ENCODE data around the gene HAAO. TPM values are rescaled to one million over a fixed set of nuclear protein-coding genes. Genes with fewer than 3 reads are reported as not detected.

Gene HAAO
- total RNA-seq, 1 donor from 2014 or later: not detected

DNA sequence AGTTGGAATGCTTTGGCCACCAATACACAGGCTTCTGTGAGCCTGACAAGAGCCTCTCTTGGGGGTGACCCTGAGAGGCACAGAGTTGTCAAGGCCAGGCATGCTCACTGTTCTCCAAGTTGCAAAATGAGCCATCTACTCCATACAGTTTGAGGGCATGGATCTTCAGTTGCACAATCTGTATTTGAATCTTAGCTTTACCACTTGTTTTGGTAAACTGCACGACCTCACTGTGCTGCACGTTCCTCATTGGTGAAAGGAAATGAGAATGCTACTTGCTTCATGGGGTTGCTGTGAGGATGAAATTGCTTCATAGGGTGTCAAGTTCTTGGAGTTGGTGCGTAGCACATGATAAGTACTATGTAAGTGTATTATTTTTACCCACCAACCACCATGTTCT is 12.0 kb upstream of the HAAO start:
- Mint-ChIP-seq H3K27me3 (ENCODE audit: unreplicated experiment) (peaks cover 5% of the 10 kb centered on the region), H3K27ac (ENCODE audit: unreplicated experiment) (no peak overlapping the region), H3K36me3 (ENCODE audit: unreplicated experiment) (peaks cover 3% of the 10 kb centered on the region), H3K9me3 (ENCODE audit: unreplicated experiment) (peaks cover 8% of the 10 kb centered on the region), H3K4me1 (ENCODE audit: low read depth, unreplicated experiment) (peaks cover 10% of the 10 kb centered on the region), H3K4me3 (ENCODE audit: unreplicated experiment) (no peak overlapping the region)
- DNase-seq: no peak
- TF ChIP-seq, protein P1, sequence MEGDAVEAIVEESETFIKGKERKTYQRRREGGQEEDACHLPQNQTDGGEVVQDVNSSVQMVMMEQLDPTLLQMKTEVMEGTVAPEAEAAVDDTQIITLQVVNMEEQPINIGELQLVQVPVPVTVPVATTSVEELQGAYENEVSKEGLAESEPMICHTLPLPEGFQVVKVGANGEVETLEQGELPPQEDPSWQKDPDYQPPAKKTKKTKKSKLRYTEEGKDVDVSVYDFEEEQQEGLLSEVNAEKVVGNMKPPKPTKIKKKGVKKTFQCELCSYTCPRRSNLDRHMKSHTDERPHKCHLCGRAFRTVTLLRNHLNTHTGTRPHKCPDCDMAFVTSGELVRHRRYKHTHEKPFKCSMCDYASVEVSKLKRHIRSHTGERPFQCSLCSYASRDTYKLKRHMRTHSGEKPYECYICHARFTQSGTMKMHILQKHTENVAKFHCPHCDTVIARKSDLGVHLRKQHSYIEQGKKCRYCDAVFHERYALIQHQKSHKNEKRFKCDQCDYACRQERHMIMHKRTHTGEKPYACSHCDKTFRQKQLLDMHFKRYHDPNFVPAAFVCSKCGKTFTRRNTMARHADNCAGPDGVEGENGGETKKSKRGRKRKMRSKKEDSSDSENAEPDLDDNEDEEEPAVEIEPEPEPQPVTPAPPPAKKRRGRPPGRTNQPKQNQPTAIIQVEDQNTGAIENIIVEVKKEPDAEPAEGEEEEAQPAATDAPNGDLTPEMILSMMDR (IDR thresholded peaks at IDR 0.05; ENCODE audit: partially characterized antibody, unreplicated experiment): no peak

DNA sequence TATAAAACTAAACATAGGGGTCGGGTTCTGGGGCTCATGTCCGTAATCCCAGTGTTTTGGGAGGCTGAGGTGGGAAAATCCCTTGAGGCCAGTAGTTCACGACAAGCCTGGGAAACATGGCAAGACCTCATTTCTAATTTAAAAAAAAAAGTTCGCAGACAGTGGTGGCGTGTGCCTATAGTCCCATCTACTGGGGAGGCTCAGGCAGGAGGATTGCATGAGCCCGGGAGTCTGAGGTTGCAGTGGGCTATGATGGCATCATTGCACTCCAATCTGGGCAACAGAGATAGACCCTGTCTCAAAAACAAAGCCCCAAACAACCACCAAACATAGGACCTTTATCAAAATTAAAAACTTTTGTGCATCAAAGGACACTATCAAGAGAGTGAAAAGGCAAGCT is 9.8 kb upstream of the HAAO start:
- H3K4me1 Mint-ChIP-seq (ENCODE audit: low read depth, unreplicated experiment): no peaks in the 10 kb centered on the region
- no peak overlapping the region for H3K27ac Mint-ChIP-seq (ENCODE audit: unreplicated experiment)
- H3K36me3 Mint-ChIP-seq (ENCODE audit: unreplicated experiment): peaks cover 3% of the 10 kb centered on the region
- peaks cover 3% of the 10 kb centered on the region for H3K27me3 Mint-ChIP-seq (ENCODE audit: unreplicated experiment)
- TF ChIP-seq, protein P1 (IDR thresholded peaks at IDR 0.05; ENCODE audit: partially characterized antibody, unreplicated experiment): no peak
- H3K4me3 Mint-ChIP-seq (ENCODE audit: unreplicated experiment): no peak overlapping the region
- DNase-seq: no peak
- H3K9me3 Mint-ChIP-seq (ENCODE audit: unreplicated experiment): peaks cover 4% of the 10 kb centered on the region

DNA sequence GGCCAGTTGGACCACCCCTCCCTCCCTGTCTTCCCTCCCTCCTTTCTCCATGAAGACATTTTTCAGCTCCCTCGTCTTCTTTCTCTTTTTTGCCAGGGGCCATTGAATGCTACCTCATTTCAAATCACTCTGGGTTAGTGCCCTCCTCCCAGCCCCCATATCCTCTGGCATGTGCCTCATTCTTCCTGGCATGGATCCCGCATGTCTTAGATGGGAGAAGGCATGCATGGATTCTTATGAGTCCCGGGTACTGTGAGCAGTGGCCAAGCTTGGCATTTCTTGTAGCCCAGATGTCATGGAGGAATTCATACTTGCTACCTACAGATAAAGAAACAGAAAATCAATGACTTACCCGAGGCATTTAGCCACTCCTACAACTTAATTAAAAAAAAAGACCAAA is 9.0 kb upstream of the HAAO start:
- peaks cover 3% of the 10 kb centered on the region for H3K27me3 Mint-ChIP-seq (ENCODE audit: unreplicated experiment)
- no peak overlapping the region for H3K27ac Mint-ChIP-seq (ENCODE audit: unreplicated experiment)
- no peaks in the 10 kb centered on the region for H3K4me1 Mint-ChIP-seq (ENCODE audit: low read depth, unreplicated experiment)
- DNase-seq: no peak
- peaks cover 4% of the 10 kb centered on the region for H3K9me3 Mint-ChIP-seq (ENCODE audit: unreplicated experiment)
- H3K36me3 Mint-ChIP-seq (ENCODE audit: unreplicated experiment): peaks cover 3% of the 10 kb centered on the region
- TF ChIP-seq, protein P1 (IDR thresholded peaks at IDR 0.05; ENCODE audit: partially characterized antibody, unreplicated experiment): no peak
- no peak overlapping the region for H3K4me3 Mint-ChIP-seq (ENCODE audit: unreplicated experiment)

DNA sequence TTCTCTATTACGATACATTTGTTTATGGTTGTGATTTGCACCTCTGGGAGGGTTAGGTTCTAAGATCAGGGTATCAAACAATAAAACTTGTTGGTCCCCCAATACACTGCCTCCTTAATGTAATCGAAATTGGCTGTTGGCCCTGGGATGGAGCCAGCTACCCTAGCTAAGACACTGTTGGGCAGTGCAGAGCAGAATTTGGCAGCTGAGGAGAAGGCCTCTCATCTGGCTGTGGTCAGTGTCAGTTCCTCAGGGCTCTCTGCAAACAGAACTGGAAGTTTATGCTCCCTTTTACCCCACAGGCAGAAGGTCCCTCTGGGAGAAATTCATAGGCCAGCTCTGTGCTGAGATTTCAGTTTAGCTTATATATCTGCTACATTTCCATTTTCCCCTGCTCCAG is 8.6 kb upstream of the HAAO start:
- H3K4me1 Mint-ChIP-seq (ENCODE audit: low read depth, unreplicated experiment): no peaks in the 10 kb centered on the region
- DNase-seq: no peak

DNA sequence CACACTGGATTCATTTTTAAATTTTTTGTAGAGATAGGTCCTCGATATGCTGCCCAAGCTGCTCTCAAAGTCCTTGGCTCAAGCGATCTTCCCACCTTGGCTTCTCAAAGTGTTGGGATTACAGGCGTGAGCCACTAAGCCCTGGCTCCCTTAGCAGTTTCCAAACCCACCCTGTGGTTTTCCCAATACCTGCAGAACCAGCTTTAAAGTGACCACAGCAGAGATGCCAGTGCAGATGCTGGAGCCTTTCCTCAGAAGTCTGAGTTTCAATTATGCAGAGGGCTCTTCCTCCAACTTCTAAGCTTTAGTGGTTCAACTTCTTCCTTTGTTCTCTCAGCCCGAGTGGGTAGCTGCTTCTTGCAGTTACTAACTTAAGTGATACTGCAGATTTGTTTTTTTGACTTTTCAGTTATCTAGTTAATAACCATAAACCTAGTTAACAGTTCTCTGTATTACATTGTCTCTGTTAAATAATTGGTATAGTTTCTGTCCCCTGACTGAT is 8.1 kb upstream of the HAAO start:
- Mint-ChIP-seq H3K4me3 (ENCODE audit: unreplicated experiment) (no peak overlapping the region), H3K36me3 (ENCODE audit: unreplicated experiment) (peaks cover 3% of the 10 kb centered on the region), H3K27me3 (ENCODE audit: unreplicated experiment) (peaks cover 7% of the 10 kb centered on the region), H3K9me3 (ENCODE audit: unreplicated experiment) (peaks cover 9% of the 10 kb centered on the region), H3K27ac (ENCODE audit: unreplicated experiment) (no peak overlapping the region), H3K4me1 (ENCODE audit: low read depth, unreplicated experiment) (peaks cover 4% of the 10 kb centered on the region)
- DNase-seq: no peak
- TF ChIP-seq, protein P1 (IDR thresholded peaks at IDR 0.05; ENCODE audit: partially characterized antibody, unreplicated experiment): no peak

More for the DNA sequence above, 8.6 kb upstream of the HAAO start:
- H3K27me3 Mint-ChIP-seq (ENCODE audit: unreplicated experiment): peaks cover 3% of the 10 kb centered on the region
- no peak overlapping the region for H3K27ac Mint-ChIP-seq (ENCODE audit: unreplicated experiment)
- H3K4me3 Mint-ChIP-seq (ENCODE audit: unreplicated experiment): no peak overlapping the region
- peaks cover 5% of the 10 kb centered on the region for H3K9me3 Mint-ChIP-seq (ENCODE audit: unreplicated experiment)
- H3K36me3 Mint-ChIP-seq (ENCODE audit: unreplicated experiment): peaks cover 3% of the 10 kb centered on the region
- TF ChIP-seq, protein P1 (IDR thresholded peaks at IDR 0.05; ENCODE audit: partially characterized antibody, unreplicated experiment): no peak

Data from glutamatergic neuron (in vitro differentiated cells).